IgD-negative memory B cell (primary cell): ENCODE data around the gene WNK1. TPM values are rescaled to one million over a fixed set of nuclear protein-coding genes. Genes with fewer than 3 reads are reported as not detected.
A peak's percentile ranks its signal among the peaks of the same experiment; 100 is the strongest.
"Not testable (repeated sequence)": the region's sequence is repeated elsewhere in the genome, so short reads cannot be mapped to it uniquely, and the experiment has no call there.

Experiments
- H3K27ac Mint-ChIP-seq, 3 donors: one replicate each; pipeline ENCODE4 v1.8.0; 2020 to 2022; ENCODE audit warnings: mild to moderate bottlenecking in 3 of 3, mixed read lengths in 3 of 3, moderate library complexity in 1 of 3
- H3K27me3 Mint-ChIP-seq: one replicate; pipeline ENCODE4 v1.8.0; 2021; ENCODE audit warnings: mixed read lengths
- H3K36me3 Mint-ChIP-seq: one replicate; pipeline ENCODE4 v1.8.0; 2020; ENCODE audit warnings: mild to moderate bottlenecking, mixed read lengths
- H3K4me1 Mint-ChIP-seq, 3 donors: one replicate each; pipeline ENCODE4 v1.8.0; 2020 to 2022; ENCODE audit warnings: mixed read lengths in 3 of 3, mild to moderate bottlenecking in 1 of 3
- H3K4me3 Mint-ChIP-seq, 4 donors: one replicate each; pipeline ENCODE4 v1.8.0; 2020 to 2022; ENCODE audit warnings: mild to moderate bottlenecking in 4 of 4, mixed read lengths in 4 of 4, moderate library complexity in 3 of 4
- H3K9me3 Mint-ChIP-seq, 3 donors: one replicate each; pipeline ENCODE4 v1.8.0; 2020 to 2021; ENCODE audit warnings: mixed read lengths in 3 of 3, mild to moderate bottlenecking in 1 of 3
- polyA plus RNA-seq: library from polyadenylated mRNA; unstranded; fragments of 300-500 nt; fragmentation: Illumina TruSeq; gene quantifications from one replicate; pipeline ENCODE4 v1.2.3, GENCODE V29; 2021

WNK1 gene
- polyA plus RNA-seq, 1 donor from 2014 or later = 47.0 TPM

GRCh38 chr12:836952-837351 is 84.6 kb downstream of the WNK1 start:
- Mint-ChIP-seq H3K36me3 (peaks cover 4% of the 10 kb centered on the region), H3K9me3 (no peaks in the 10 kb centered on the region), H3K4me3 (no peak overlapping the region), H3K4me1 (peaks cover 15 to 33% (median 19%) of the 10 kb centered on the region in 3 donors), H3K27ac (no peak overlapping the region), H3K27me3 (no peaks in the 10 kb centered on the region)

- Mint-ChIP-seq H3K9me3 (no peaks in the 10 kb centered on the region), H3K27me3 (no peaks in the 10 kb centered on the region), H3K36me3 (peaks cover 4% of the 10 kb centered on the region), H3K4me1 (peaks cover 15 to 33% (median 19%) of the 10 kb centered on the region in 3 donors), H3K4me3 (no peak overlapping the region), H3K27ac (peak overlapping the region in 1 of 3 donors; percentile 1)
Measured at GRCh38 chr12:837548-837947, 85.2 kb downstream of the WNK1 start.

- Mint-ChIP-seq H3K36me3 (peaks cover 4% of the 10 kb centered on the region), H3K27me3 (no peaks in the 10 kb centered on the region), H3K4me3 (no peak overlapping the region), H3K4me1 (peaks cover 12 to 36% (median 23%) of the 10 kb centered on the region in 3 donors), H3K9me3 (no peaks in the 10 kb centered on the region), H3K27ac (no peak overlapping the region)
Measured at GRCh38 chr12:843609-844008, 91.2 kb downstream of the WNK1 start.

GRCh38 chr12:846421-846820 is 94.0 kb downstream of the WNK1 start:
- H3K9me3 Mint-ChIP-seq = peaks cover 0 to 5% (median 0%) of the 10 kb centered on the region in 3 donors
- H3K4me1 Mint-ChIP-seq = peaks cover 14 to 33% (median 22%) of the 10 kb centered on the region in 3 donors
- H3K27me3 Mint-ChIP-seq = no peaks in the 10 kb centered on the region
- no peak overlapping the region for H3K27ac Mint-ChIP-seq
- H3K4me3 Mint-ChIP-seq = no peak overlapping the region
- H3K36me3 Mint-ChIP-seq = peaks cover 4% of the 10 kb centered on the region

GRCh38 chr12:848173-848865 is 95.9 kb downstream of the WNK1 start:
- Mint-ChIP-seq H3K4me3 (no peak overlapping the region), H3K27me3 (no peaks in the 10 kb centered on the region), H3K27ac (no peak overlapping the region), H3K36me3 (peaks cover 4% of the 10 kb centered on the region), H3K4me1 (peaks cover 17 to 42% (median 27%) of the 10 kb centered on the region in 3 donors), H3K9me3 (peaks cover 0 to 5% (median 0%) of the 10 kb centered on the region in 3 donors)

- Mint-ChIP-seq H3K27me3 (no peaks in the 10 kb centered on the region), H3K27ac (no peak overlapping the region), H3K4me1 (peaks cover 17 to 43% (median 27%) of the 10 kb centered on the region in 3 donors), H3K4me3 (no peak overlapping the region), H3K36me3 (peaks cover 4% of the 10 kb centered on the region), H3K9me3 (peaks cover 0 to 5% (median 0%) of the 10 kb centered on the region in 3 donors)
Measured at GRCh38 chr12:848882-849527, 96.6 kb downstream of the WNK1 start.

- not testable (repeated sequence) for H3K27ac Mint-ChIP-seq, H3K4me3 Mint-ChIP-seq, H3K9me3 Mint-ChIP-seq, H3K36me3 Mint-ChIP-seq, H3K27me3 Mint-ChIP-seq
- H3K4me1 Mint-ChIP-seq = peaks cover 19 to 43% (median 27%) of the 10 kb centered on the region in 3 donors
Measured at GRCh38 chr12:849733-850437, 97.5 kb downstream of the WNK1 start.

GRCh38 chr12:851343-851742 is 99.0 kb downstream of the WNK1 start:
- Mint-ChIP-seq H3K4me3 (no peak overlapping the region), H3K27ac (peak overlapping the region in 1 of 3 donors; percentile 8), H3K36me3 (peaks cover 4% of the 10 kb centered on the region), H3K4me1 (peaks cover 20 to 43% (median 27%) of the 10 kb centered on the region in 3 donors), H3K9me3 (peaks cover 0 to 5% (median 0%) of the 10 kb centered on the region in 3 donors), H3K27me3 (no peaks in the 10 kb centered on the region)

- Mint-ChIP-seq H3K27ac (peak overlapping the region in 1 of 3 donors; percentile 8), H3K4me1 (peaks cover 18 to 43% (median 27%) of the 10 kb centered on the region in 3 donors)
Measured at GRCh38 chr12:851913-852312, 99.5 kb downstream of the WNK1 start.

GRCh38 chr12:852864-853263 is 100.5 kb downstream of the WNK1 start:
- H3K4me1 Mint-ChIP-seq = peaks cover 18 to 36% (median 22%) of the 10 kb centered on the region in 3 donors
- no peak overlapping the region for H3K27ac Mint-ChIP-seq
- H3K4me3 Mint-ChIP-seq = no peak overlapping the region
- peaks cover 2% of the 10 kb centered on the region for H3K36me3 Mint-ChIP-seq
- peaks cover 0 to 5% (median 0%) of the 10 kb centered on the region in 3 donors for H3K9me3 Mint-ChIP-seq
- H3K27me3 Mint-ChIP-seq = no peaks in the 10 kb centered on the region

More at GRCh38 chr12:851913-852312, 99.5 kb downstream of the WNK1 start:
- Mint-ChIP-seq H3K9me3 (peaks cover 0 to 5% (median 0%) of the 10 kb centered on the region in 3 donors), H3K36me3 (peaks cover 4% of the 10 kb centered on the region), H3K4me3 (no peak overlapping the region), H3K27me3 (no peaks in the 10 kb centered on the region)

- no peak overlapping the region for H3K27ac Mint-ChIP-seq
- peaks cover 4 to 8% (median 4%) of the 10 kb centered on the region in 3 donors for H3K4me1 Mint-ChIP-seq
Measured at GRCh38 chr12:857611-858010, 105.2 kb downstream of the WNK1 start.

GRCh38 chr12:862303-862911 is 110.0 kb downstream of the WNK1 start:
- Mint-ChIP-seq H3K27me3 (no peaks in the 10 kb centered on the region), H3K9me3 (no peaks in the 10 kb centered on the region), H3K4me1 (peaks cover 0 to 2% (median 0%) of the 10 kb centered on the region in 3 donors), H3K4me3 (no peak overlapping the region), H3K36me3 (peaks cover 1% of the 10 kb centered on the region), H3K27ac (no peak overlapping the region)

More at GRCh38 chr12:857611-858010, 105.2 kb downstream of the WNK1 start:
- H3K9me3 Mint-ChIP-seq = no peaks in the 10 kb centered on the region
- H3K36me3 Mint-ChIP-seq = peaks cover 1% of the 10 kb centered on the region
- H3K27me3 Mint-ChIP-seq = no peaks in the 10 kb centered on the region
- no peak overlapping the region for H3K4me3 Mint-ChIP-seq

GRCh38 chr12:863285-863684 is 110.9 kb downstream of the WNK1 start:
- Mint-ChIP-seq H3K27ac (no peak overlapping the region), H3K4me1 (peaks cover 0 to 2% (median 0%) of the 10 kb centered on the region in 3 donors), H3K9me3 (no peaks in the 10 kb centered on the region), H3K36me3 (peaks cover 1% of the 10 kb centered on the region), H3K27me3 (no peaks in the 10 kb centered on the region), H3K4me3 (no peak overlapping the region)

- peaks cover 0 to 3% (median 0%) of the 10 kb centered on the region in 3 donors for H3K4me1 Mint-ChIP-seq
- peaks cover 1% of the 10 kb centered on the region for H3K36me3 Mint-ChIP-seq
- H3K27ac Mint-ChIP-seq = no peak overlapping the region
- H3K9me3 Mint-ChIP-seq = no peaks in the 10 kb centered on the region
- H3K4me3 Mint-ChIP-seq = no peak overlapping the region
- H3K27me3 Mint-ChIP-seq = no peaks in the 10 kb centered on the region
Measured at GRCh38 chr12:865614-866013, 113.2 kb downstream of the WNK1 start.

GRCh38 chr12:867905-868304 is 115.5 kb downstream of the WNK1 start:
- Mint-ChIP-seq H3K9me3 (no peaks in the 10 kb centered on the region), H3K36me3 (peaks cover 1% of the 10 kb centered on the region), H3K27ac (no peak overlapping the region), H3K27me3 (no peaks in the 10 kb centered on the region), H3K4me3 (no peak overlapping the region), H3K4me1 (peaks cover 0 to 3% (median 0%) of the 10 kb centered on the region in 3 donors)
